ENCODE data around the gene SLC2A9. TPM values are rescaled to one million over a fixed set of nuclear protein-coding genes. Genes with fewer than 3 reads are reported as not detected.

Gene SLC2A9
- total RNA-seq, 2 donors from 2014 or later = 0.95 to 1.9 TPM

DNA sequence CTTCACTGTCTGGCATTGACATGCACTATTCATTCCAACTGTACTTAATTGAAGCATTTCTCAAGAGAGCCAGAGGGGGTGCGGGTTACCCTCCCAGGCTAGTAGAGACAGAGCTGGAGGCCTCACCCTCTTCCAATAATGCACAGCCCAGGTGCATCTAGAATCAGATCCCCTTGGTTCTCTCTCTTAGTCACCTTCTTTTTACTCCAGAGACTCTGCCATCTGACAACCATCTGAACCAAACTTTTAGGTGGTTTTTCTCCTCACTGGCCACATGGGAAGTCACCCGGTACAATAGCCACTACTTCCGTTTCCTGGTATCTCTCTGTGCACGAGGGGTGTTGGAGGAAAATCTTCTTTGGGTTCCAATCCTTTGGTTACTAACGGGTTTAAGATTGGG lies 81.3 kb downstream of the SLC2A9 start:
- 87% methylated on average over 5 of the region's 5 CpGs; no CpG with 5 or more reads in 1 of the 2 experiments for WGBS, 2 experiments (ENCODE audit: insufficient coverage in 1 of 2, insufficient read length in 1 of 2)
- no peaks in the 10 kb centered on the region for H3K36me3 Mint-ChIP-seq (ENCODE audit: low read depth)
- DNase-seq = no peak

DNA sequence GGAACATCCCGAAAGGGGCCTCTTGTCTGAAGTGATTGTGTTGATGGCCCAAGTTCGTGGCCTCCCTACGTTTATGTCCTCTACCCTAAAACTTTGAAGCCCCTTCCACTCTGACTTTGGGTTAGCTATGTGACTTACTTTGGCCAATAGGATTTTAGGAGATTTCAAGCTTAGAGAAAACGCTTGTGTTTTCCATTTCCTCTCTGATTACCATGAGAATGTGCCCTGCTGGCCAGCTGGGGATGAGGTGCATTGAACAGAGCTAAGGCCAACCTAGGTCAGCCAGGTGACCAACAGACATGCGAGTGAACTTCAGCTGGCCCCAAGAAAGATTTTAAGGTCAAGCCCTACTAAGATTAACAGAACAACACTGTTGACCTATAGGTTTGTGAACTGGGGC lies 82.4 kb downstream of the SLC2A9 start:
- WGBS, 2 experiments (ENCODE audit: insufficient coverage in 1 of 2, insufficient read length in 1 of 2) = 60 to 70% methylated on average over 2 to 5 of the region's 5 CpGs
- Histone ChIP-seq H3K9ac (ENCODE audit: extremely low read depth, low read length, poor library complexity, severe bottlenecking) (no peak overlapping the region), H3K27me3 (ENCODE audit: control insufficient read depth, insufficient read depth, low read length, poor library complexity, severe bottlenecking) (peaks cover 3% of the 10 kb centered on the region), H3K27ac (ENCODE audit: low read depth, low read length) (no peak overlapping the region), H3K4me1 (ENCODE audit: control insufficient read depth, insufficient read depth, low read length) (no peaks in the 10 kb centered on the region), H3K4me3 (ENCODE audit: low read length) (no peak overlapping the region), H3K9me3 (ENCODE audit: control insufficient read depth, low read length) (no peaks in the 10 kb centered on the region), H3K36me3 (ENCODE audit: control insufficient read depth, insufficient read depth, low read length) (no peaks in the 10 kb centered on the region)
- TF ChIP-seq, protein P1, sequence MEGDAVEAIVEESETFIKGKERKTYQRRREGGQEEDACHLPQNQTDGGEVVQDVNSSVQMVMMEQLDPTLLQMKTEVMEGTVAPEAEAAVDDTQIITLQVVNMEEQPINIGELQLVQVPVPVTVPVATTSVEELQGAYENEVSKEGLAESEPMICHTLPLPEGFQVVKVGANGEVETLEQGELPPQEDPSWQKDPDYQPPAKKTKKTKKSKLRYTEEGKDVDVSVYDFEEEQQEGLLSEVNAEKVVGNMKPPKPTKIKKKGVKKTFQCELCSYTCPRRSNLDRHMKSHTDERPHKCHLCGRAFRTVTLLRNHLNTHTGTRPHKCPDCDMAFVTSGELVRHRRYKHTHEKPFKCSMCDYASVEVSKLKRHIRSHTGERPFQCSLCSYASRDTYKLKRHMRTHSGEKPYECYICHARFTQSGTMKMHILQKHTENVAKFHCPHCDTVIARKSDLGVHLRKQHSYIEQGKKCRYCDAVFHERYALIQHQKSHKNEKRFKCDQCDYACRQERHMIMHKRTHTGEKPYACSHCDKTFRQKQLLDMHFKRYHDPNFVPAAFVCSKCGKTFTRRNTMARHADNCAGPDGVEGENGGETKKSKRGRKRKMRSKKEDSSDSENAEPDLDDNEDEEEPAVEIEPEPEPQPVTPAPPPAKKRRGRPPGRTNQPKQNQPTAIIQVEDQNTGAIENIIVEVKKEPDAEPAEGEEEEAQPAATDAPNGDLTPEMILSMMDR (conservative IDR thresholded peaks at IDR 0.05) = peak; percentile 12
- H3K36me3 Mint-ChIP-seq (ENCODE audit: low read depth) = no peaks in the 10 kb centered on the region
- H3K4me3 Mint-ChIP-seq = no peak overlapping the region
- no peak overlapping the region for H3K27ac Mint-ChIP-seq
- no peaks in the 10 kb centered on the region for H3K4me1 Mint-ChIP-seq
- H3K27me3 Mint-ChIP-seq (ENCODE audit: insufficient read depth) = no peaks in the 10 kb centered on the region
- no peaks in the 10 kb centered on the region for H3K9me3 Mint-ChIP-seq
- peak; percentile 62 for DNase-seq

More for the DNA sequence above, 81.3 kb downstream of the SLC2A9 start:
- no peak overlapping the region for H3K27ac Mint-ChIP-seq
- no peaks in the 10 kb centered on the region for H3K9me3 ChIP-seq (ENCODE audit: control insufficient read depth, low read length)
- H3K4me3 Mint-ChIP-seq = no peak overlapping the region
- no peaks in the 10 kb centered on the region for H3K36me3 ChIP-seq (ENCODE audit: control insufficient read depth, insufficient read depth, low read length)
- no peaks in the 10 kb centered on the region for H3K4me1 ChIP-seq (ENCODE audit: control insufficient read depth, insufficient read depth, low read length)
- TF ChIP-seq, protein P1 (conservative IDR thresholded peaks at IDR 0.05) = no peak
- no peak overlapping the region for H3K27ac ChIP-seq (ENCODE audit: low read depth, low read length)
- no peaks in the 10 kb centered on the region for H3K4me1 Mint-ChIP-seq
- H3K27me3 ChIP-seq (ENCODE audit: control insufficient read depth, insufficient read depth, low read length, poor library complexity, severe bottlenecking) = no peaks in the 10 kb centered on the region
- H3K4me3 ChIP-seq (ENCODE audit: low read length) = no peak overlapping the region
- no peaks in the 10 kb centered on the region for H3K9me3 Mint-ChIP-seq
- no peaks in the 10 kb centered on the region for H3K27me3 Mint-ChIP-seq (ENCODE audit: insufficient read depth)
- no peak overlapping the region for H3K9ac ChIP-seq (ENCODE audit: extremely low read depth, low read length, poor library complexity, severe bottlenecking)

DNA sequence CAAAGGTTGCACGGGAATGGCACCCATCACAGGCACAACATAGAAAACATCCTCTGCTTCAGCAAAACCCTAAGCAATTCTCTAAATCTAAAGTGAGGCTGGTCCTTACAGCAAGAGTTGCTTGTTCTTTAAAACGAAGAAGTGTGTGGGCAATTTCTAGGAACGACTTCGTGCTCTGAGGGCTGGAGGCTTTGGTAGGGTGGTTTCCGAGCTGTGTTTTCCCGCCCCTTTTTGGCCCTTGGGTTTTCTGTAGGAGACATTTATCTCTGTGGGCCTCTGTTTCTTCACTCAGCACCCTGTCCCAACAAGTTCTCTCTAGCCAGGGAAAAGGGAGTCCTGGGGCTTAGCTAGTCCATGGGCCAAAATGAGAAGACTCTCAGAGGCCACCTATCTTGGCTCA lies 84.2 kb downstream of the SLC2A9 start:
- Mint-ChIP-seq H3K9me3 (no peaks in the 10 kb centered on the region), H3K36me3 (ENCODE audit: low read depth) (no peaks in the 10 kb centered on the region), H3K4me1 (no peaks in the 10 kb centered on the region), H3K27me3 (ENCODE audit: insufficient read depth) (peaks cover 8% of the 10 kb centered on the region), H3K4me3 (no peak overlapping the region), H3K27ac (no peak overlapping the region)
- 91 to 92% methylated on average over 6 of the region's 6 CpGs for WGBS, 2 experiments (ENCODE audit: insufficient coverage in 1 of 2, insufficient read length in 1 of 2)
- no peaks in the 10 kb centered on the region for H3K9me3 ChIP-seq (ENCODE audit: control insufficient read depth, low read length)
- no peak overlapping the region for H3K4me3 ChIP-seq (ENCODE audit: low read length)
- no peak overlapping the region for H3K9ac ChIP-seq (ENCODE audit: extremely low read depth, low read length, poor library complexity, severe bottlenecking)
- no peaks in the 10 kb centered on the region for H3K36me3 ChIP-seq (ENCODE audit: control insufficient read depth, insufficient read depth, low read length)
- H3K27ac ChIP-seq (ENCODE audit: low read depth, low read length) = no peak overlapping the region
- TF ChIP-seq, protein P1 (conservative IDR thresholded peaks at IDR 0.05) = no peak
- H3K27me3 ChIP-seq (ENCODE audit: control insufficient read depth, insufficient read depth, low read length, poor library complexity, severe bottlenecking) = peaks cover 16% of the 10 kb centered on the region
- H3K4me1 ChIP-seq (ENCODE audit: control insufficient read depth, insufficient read depth, low read length) = no peaks in the 10 kb centered on the region
- DNase-seq = no peak

All from endodermal cell (in vitro differentiated cells).